Fibroblast of skin of scalp (primary cell): ENCODE results near the gene GOLGA8N.

ENCODE experiments used
- DNase-seq: peaks from one replicate; pipeline ENCODE4 v3.0.0-alpha.2; 2013

The GOLGA8N gene

GRCh38 chr15:32651229-32651837 lies 58.1 kb downstream of the GOLGA8N start:
- peak; percentile 85 for DNase-seq

GRCh38 chr15:32652178-32652577 lies 58.9 kb downstream of the GOLGA8N start:
- no peak for DNase-seq

GRCh38 chr15:32656091-32656490 lies 62.8 kb downstream of the GOLGA8N start:
- no peak for DNase-seq

- DNase-seq: no peak
These were observed 63.2 kb downstream of the GOLGA8N start for GRCh38 chr15:32656496-32656895.
